ENCODE measurements around the gene SEMA5B. TPM values are rescaled to one million over a fixed set of nuclear protein-coding genes. Genes with fewer than 3 reads are reported as not detected.

The SEMA5B gene
- total and polyA plus RNA-seq, 9 of the 15 experiments (the other 6 are each of a cell fraction or from before 2014, with no cell fraction given) = not detected

- H2AFZ ChIP-seq (ENCODE audit: low read depth, low read length) = no peak overlapping the region
- no peak overlapping the region for H3K4me3 ChIP-seq
- peaks cover 12 to 32% of the 10 kb centered on the region in 2 experiments; a peak in 4 of 5 replicates for H3K27me3 ChIP-seq (ENCODE audit: control insufficient read depth in 2 of 2, insufficient read depth in 2 of 2, low read length in 2 of 2)
- in situ Hi-C loops (cut with MboI) (no loop called here), intact Hi-C loops (cut with micrococcal nuclease) (no loop called here)
- FAIRE-seq (no peak), ATAC-seq (no peak), DNase-seq (ENCODE audit: extremely low read depth in 1 of 4, low spot score in 3 of 4) (no peak)
- H3K9me3 ChIP-seq (replicated peaks; ENCODE audit: control insufficient read depth, insufficient read depth, low read depth, low read length) = no peaks in the 10 kb centered on the region
- H3K9me1 ChIP-seq (ENCODE audit: control insufficient read depth, insufficient read depth, low read length) = no peaks in the 10 kb centered on the region
- no peak overlapping the region for H3K4me2 ChIP-seq (ENCODE audit: insufficient read depth, low read length)
- 0% methylated on average over 3 of the region's 3 CpGs for WGBS (ENCODE audit: insufficient coverage, low coverage, missing lambda C conversion rate)
- no peaks in the 10 kb centered on the region for H3K79me2 ChIP-seq (ENCODE audit: control insufficient read depth, insufficient read depth, low read length)
- H3K27ac ChIP-seq (ENCODE audit: extremely low read depth, low read depth, low read length) = no peak overlapping the region
- ChIA-PET POLR2A (no interaction called here), CTCF (ENCODE audit: low intra/inter-chr PET ratio) (no interaction called here)
- H4K20me1 ChIP-seq (replicated peaks; ENCODE audit: control insufficient read depth, insufficient read depth, low read length) = no peaks in the 10 kb centered on the region
- no peak overlapping the region for H3K9ac ChIP-seq (ENCODE audit: insufficient read depth in 1 of 2, low read depth in 2 of 2, low read length in 2 of 2)
- no peaks in the 10 kb centered on the region for H3K4me1 ChIP-seq (replicated peaks in 1 of 2; ENCODE audit: control insufficient read depth in 2 of 2, insufficient read depth in 2 of 2, low read length in 2 of 2)
- BruUV-seq (replicated peaks) = no TSS peak
- TF ChIP-seq MXD1 (CRISPR knock-in tag; IDR thresholded peaks at IDR 0.05; ENCODE audit: borderline replicate concordance, poor library complexity, severe bottlenecking) (no peak), GABPB1 (CRISPR knock-in tag; IDR thresholded peaks at IDR 0.05) (no peak), RAD51 (IDR thresholded peaks at IDR 0.05; ENCODE audit: borderline replicate concordance, low read depth) (no peak), FOXA3 (CRISPR knock-in tag; conservative IDR thresholded peaks at IDR 0.05 in 1 of 2, IDR thresholded peaks at IDR 0.05 in 1 of 2) (no peak), USF1 (CRISPR knock-in tag; IDR thresholded peaks at IDR 0.05) (no peak), ZNF444 (CRISPR knock-in tag; IDR thresholded peaks at IDR 0.05) (no peak), TEAD1 (CRISPR knock-in tag; IDR thresholded peaks at IDR 0.05) (no peak), EP400 (IDR thresholded peaks at IDR 0.05) (no peak), SNRNP70 (optimal IDR thresholded peaks at IDR 0.05; ENCODE audit: low read depth, low read length) (no peak)
- TF ChIP-seq, protein P1, sequence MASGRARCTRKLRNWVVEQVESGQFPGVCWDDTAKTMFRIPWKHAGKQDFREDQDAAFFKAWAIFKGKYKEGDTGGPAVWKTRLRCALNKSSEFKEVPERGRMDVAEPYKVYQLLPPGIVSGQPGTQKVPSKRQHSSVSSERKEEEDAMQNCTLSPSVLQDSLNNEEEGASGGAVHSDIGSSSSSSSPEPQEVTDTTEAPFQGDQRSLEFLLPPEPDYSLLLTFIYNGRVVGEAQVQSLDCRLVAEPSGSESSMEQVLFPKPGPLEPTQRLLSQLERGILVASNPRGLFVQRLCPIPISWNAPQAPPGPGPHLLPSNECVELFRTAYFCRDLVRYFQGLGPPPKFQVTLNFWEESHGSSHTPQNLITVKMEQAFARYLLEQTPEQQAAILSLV (tag; IDR thresholded peaks at IDR 0.05) = no peak
- TF ChIP-seq, protein P2, sequence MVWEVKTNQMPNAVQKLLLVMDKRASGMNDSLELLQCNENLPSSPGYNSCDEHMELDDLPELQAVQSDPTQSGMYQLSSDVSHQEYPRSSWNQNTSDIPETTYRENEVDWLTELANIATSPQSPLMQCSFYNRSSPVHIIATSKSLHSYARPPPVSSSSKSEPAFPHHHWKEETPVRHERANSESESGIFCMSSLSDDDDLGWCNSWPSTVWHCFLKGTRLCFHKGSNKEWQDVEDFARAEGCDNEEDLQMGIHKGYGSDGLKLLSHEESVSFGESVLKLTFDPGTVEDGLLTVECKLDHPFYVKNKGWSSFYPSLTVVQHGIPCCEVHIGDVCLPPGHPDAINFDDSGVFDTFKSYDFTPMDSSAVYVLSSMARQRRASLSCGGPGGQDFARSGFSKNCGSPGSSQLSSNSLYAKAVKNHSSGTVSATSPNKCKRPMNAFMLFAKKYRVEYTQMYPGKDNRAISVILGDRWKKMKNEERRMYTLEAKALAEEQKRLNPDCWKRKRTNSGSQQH (CRISPR knock-in tag; IDR thresholded peaks at IDR 0.05) = no peak
- TF ChIP-seq, protein P3, sequence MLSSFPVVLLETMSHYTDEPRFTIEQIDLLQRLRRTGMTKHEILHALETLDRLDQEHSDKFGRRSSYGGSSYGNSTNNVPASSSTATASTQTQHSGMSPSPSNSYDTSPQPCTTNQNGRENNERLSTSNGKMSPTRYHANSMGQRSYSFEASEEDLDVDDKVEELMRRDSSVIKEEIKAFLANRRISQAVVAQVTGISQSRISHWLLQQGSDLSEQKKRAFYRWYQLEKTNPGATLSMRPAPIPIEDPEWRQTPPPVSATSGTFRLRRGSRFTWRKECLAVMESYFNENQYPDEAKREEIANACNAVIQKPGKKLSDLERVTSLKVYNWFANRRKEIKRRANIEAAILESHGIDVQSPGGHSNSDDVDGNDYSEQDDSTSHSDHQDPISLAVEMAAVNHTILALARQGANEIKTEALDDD (IDR thresholded peaks at IDR 0.05) = no peak
- TF ChIP-seq, protein P4, sequence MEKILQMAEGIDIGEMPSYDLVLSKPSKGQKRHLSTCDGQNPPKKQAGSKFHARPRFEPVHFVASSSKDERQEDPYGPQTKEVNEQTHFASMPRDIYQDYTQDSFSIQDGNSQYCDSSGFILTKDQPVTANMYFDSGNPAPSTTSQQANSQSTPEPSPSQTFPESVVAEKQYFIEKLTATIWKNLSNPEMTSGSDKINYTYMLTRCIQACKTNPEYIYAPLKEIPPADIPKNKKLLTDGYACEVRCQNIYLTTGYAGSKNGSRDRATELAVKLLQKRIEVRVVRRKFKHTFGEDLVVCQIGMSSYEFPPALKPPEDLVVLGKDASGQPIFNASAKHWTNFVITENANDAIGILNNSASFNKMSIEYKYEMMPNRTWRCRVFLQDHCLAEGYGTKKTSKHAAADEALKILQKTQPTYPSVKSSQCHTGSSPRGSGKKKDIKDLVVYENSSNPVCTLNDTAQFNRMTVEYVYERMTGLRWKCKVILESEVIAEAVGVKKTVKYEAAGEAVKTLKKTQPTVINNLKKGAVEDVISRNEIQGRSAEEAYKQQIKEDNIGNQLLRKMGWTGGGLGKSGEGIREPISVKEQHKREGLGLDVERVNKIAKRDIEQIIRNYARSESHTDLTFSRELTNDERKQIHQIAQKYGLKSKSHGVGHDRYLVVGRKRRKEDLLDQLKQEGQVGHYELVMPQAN (IDR thresholded peaks at IDR 0.05; ENCODE audit: borderline replicate concordance) = no peak
- H3K36me3 ChIP-seq (ENCODE audit: control insufficient read depth, insufficient read depth, low read length) = no peaks in the 10 kb centered on the region
Observed at GRCh38 chr3:123019161-123019560, 8.4 kb downstream of the SEMA5B start.

Data from K562 (cell line).